ENCODE measurements around the gene DHRSX.

GRCh38 chrX:2220829-2221567 is 279.8 kb downstream of the DHRSX start:
- TF ChIP-seq ZNF274 (IDR thresholded peaks at IDR 0.05; ENCODE audit: low read depth, low read length) = no peak
- TF ChIP-seq YY1 (IDR thresholded peaks at IDR 0.05; ENCODE audit: insufficient read depth, insufficient read length) = no peak
